Keratinocyte (primary cell): ENCODE data around the gene TEKTIP1. TPM values are rescaled to one million over a fixed set of nuclear protein-coding genes. Genes with fewer than 3 reads are reported as not detected.
"Not testable (repeated sequence)": the region's sequence is repeated elsewhere in the genome, so short reads cannot be mapped to it uniquely, and the experiment has no call there.

Source experiments
- DNase-seq: peaks from one replicate; pipeline ENCODE4 v3.0.0-alpha.2; 2011; ENCODE audit warnings: low read depth, missing footprints, low spot score
- FAIRE-seq: peaks from 2 replicates; lab custom pipeline; 2011; peaks lifted over from hg19 to GRCh38; lab: Jason Lieb, UNC
- H2AFZ ChIP-seq: 2 replicates; pipeline ENCODE4 v1.6.0; 2012; ENCODE audit warnings: low read length, control low read depth, inconsistent platforms; ENCODE audit not compliant: control insufficient read depth
- H3K27ac ChIP-seq: 2 replicates; pipeline ENCODE4 v1.5.1; 2011; ENCODE audit warnings: low read length; ENCODE audit not compliant: control insufficient read depth, insufficient read depth
- H3K27me3 ChIP-seq: 3 replicates; pipeline ENCODE4 v1.6.0; 2011; ENCODE audit warnings: low read length; ENCODE audit not compliant: control insufficient read depth, insufficient read depth; ENCODE audit errors: extremely low read depth
- H3K36me3 ChIP-seq, 2 experiments: 2 replicates in 1 of 2; 3 replicates in 1 of 2; pipeline ENCODE4 v1.5.1; 2011; ENCODE audit warnings: low read length in 2 of 2, mild to moderate bottlenecking in 1 of 2; ENCODE audit not compliant: control insufficient read depth in 2 of 2, insufficient read depth in 2 of 2; ENCODE audit errors: extremely low read depth in 1 of 2
- H3K4me1 ChIP-seq: 3 replicates; pipeline ENCODE4 v1.5.1; 2011; ENCODE audit warnings: low read length; ENCODE audit not compliant: control insufficient read depth, insufficient read depth; ENCODE audit errors: extremely low read depth
- H3K4me2 ChIP-seq: 3 replicates; pipeline ENCODE4 v1.6.0; 2011; ENCODE audit warnings: low read depth, low read length; ENCODE audit not compliant: control insufficient read depth, insufficient read depth; ENCODE audit errors: extremely low read depth
- H3K4me3 ChIP-seq, 3 experiments: fragments of 200-600 bp in 1 of 3; sonication (generic) in 1 of 3; 2 replicates in 2 of 3; 3 replicates in 1 of 3; pipeline ENCODE4 v1.5.1; 2011 to 2016; ENCODE audit warnings: low read length in 3 of 3, mild to moderate bottlenecking in 3 of 3, control low read depth in 2 of 3, inconsistent platforms in 1 of 3, low read depth in 1 of 3, mixed read lengths in 1 of 3, mixed run types in 1 of 3, moderate library complexity in 1 of 3; ENCODE audit not compliant: control insufficient read depth in 2 of 3, insufficient read depth in 2 of 3; ENCODE audit errors: extremely low read depth in 1 of 3
- H3K79me2 ChIP-seq: 2 replicates; pipeline ENCODE4 v1.6.0; 2012; ENCODE audit warnings: low read length; ENCODE audit not compliant: control insufficient read depth, insufficient read depth
- H3K9ac ChIP-seq: 3 replicates; pipeline ENCODE4 v1.6.0; 2011; ENCODE audit warnings: low read length; ENCODE audit not compliant: control insufficient read depth, insufficient read depth; ENCODE audit errors: extremely low read depth
- H3K9me1 ChIP-seq: 3 replicates; pipeline ENCODE4 v1.6.0; 2011; ENCODE audit warnings: low read length; ENCODE audit not compliant: control insufficient read depth, insufficient read depth; ENCODE audit errors: extremely low read depth
- H3K9me3 ChIP-seq: 2 replicates; pipeline ENCODE4 v1.5.1; 2012; ENCODE audit warnings: low read depth, low read length; ENCODE audit not compliant: control insufficient read depth
- H4K20me1 ChIP-seq: 3 replicates; pipeline ENCODE4 v1.6.0; 2011; ENCODE audit warnings: low read length; ENCODE audit not compliant: control insufficient read depth, insufficient read depth; ENCODE audit errors: extremely low read depth
- CTCF ChIP-seq, 3 experiments: IDR thresholded peaks in 1 of 3; conservative IDR thresholded peaks in 1 of 3; optimal IDR thresholded peaks in 1 of 3; 2 replicates in 2 of 3; 3 replicates in 1 of 3; pipeline versions ENCODE3 to v1.5.1; 2011; ENCODE audit warnings: low read length in 3 of 3, mild to moderate bottlenecking in 3 of 3, moderate library complexity in 2 of 3, control low read depth in 1 of 3, inconsistent platforms in 1 of 3; ENCODE audit not compliant: insufficient read depth in 2 of 3; ENCODE audit errors: extremely low read depth in 1 of 3
- EZH2 ChIP-seq: IDR thresholded peaks from one replicate; pipeline ENCODE4 v1.6.1; 2012; ENCODE audit warnings: inconsistent platforms, mild to moderate bottlenecking, low read length, moderate library complexity
- dilution Hi-C: fragments of 300-500 bp; cut with MboI; formaldehyde crosslinking; loops from one replicate; pipeline ENCODE4 v1.7.0; 2020; ENCODE audit warnings: low sequenced_read_pairs; ENCODE audit not compliant: extremely low pct_ligation_motif_present
- polyA plus RNA-seq, 5 experiments: library from polyadenylated mRNA; depleted of rRNA in 3 of 5; stranded (reverse) in 3 of 5; stranded (forward) in 1 of 5; unstranded in 1 of 5; fragments of >200 nt; gene quantifications; 1 replicate in 1 of 5; 2 replicates in 3 of 5; 3 replicates in 1 of 5; pipeline versions ENCODE4 v1.2.1 to v1.2.3, GENCODE V29; 2011 to 2012; ENCODE audit warnings: missing spikeins in 2 of 5, low read depth in 1 of 5, low replicate concordance in 1 of 5

The TEKTIP1 gene
- polyA plus RNA-seq, 1 donor (not counting 4 experiments of a cell fraction or from before 2014, with no cell fraction given) = not detected

DNA sequence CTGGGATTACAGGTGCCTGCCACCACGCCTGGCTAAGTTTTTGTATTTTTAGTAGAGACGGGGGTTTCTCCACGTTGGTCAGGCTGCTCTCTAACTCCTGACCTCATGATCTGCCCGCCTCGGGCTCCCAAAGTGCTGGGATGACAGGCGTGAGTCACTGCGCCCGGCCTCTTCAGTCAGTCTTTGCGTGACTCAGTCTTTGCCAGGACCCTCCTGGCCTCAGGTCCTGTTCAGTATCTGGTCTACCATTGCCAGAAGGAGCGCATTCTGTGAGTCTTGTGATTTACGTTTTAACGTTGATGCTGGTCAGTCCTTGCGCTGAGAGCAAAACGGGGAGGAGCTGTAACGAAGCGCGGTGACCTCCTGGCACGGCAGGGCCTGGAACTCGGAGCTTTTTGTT is 26.2 kb downstream of the TEKTIP1 start:
- H3K9me1 ChIP-seq = no peaks in the 10 kb centered on the region

DNA sequence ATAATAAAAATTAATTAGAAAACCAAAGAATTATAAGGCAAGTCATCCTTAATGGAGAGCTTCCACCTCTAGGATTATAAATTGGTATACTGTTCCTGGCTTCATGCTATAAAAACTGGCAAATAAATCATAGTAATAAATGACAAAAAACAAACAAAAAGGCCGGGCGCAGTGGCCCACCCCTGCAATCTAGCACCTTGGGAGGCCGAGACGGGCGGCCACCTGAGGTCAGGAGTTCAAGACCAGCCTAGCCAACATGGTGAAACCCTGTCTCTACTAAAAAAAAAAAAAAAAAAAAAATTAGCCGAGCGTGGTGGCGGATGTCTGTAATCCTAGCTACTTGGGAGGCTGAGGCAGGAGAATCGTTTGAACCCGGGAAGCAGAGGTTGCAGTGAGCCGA is 31.1 kb downstream of the TEKTIP1 start:
- H3K79me2 ChIP-seq, FAIRE-seq, DNase-seq, H3K27ac ChIP-seq, H3K36me3 ChIP-seq, H2AFZ ChIP-seq, H3K9me3 ChIP-seq, H3K9ac ChIP-seq, H3K9me1 ChIP-seq, H3K4me2 ChIP-seq, H3K4me3 ChIP-seq, H3K27me3 ChIP-seq, H4K20me1 ChIP-seq, dilution Hi-C loops: not testable (repeated sequence)
- H3K4me1 ChIP-seq = peaks cover 12% of the 10 kb centered on the region

More for the DNA sequence above, 26.2 kb downstream of the TEKTIP1 start:
- TF ChIP-seq CTCF (optimal IDR thresholded peaks at IDR 0.05 in 1 of 3, IDR thresholded peaks at IDR 0.05 in 1 of 3, conservative IDR thresholded peaks at IDR 0.05 in 1 of 3; ENCODE audit: extremely low read depth in 1 of 3, insufficient read depth in 2 of 3, low read length in 3 of 3) (no peak), EZH2 (no peak)
- no peak overlapping the region for H3K9ac ChIP-seq
- H3K4me1 ChIP-seq = peaks cover 10% of the 10 kb centered on the region
- H3K4me3 ChIP-seq = no peak overlapping the region
- no peaks in the 10 kb centered on the region for H3K9me3 ChIP-seq
- no peak overlapping the region for H2AFZ ChIP-seq
- H3K27ac ChIP-seq = no peak overlapping the region
- DNase-seq (no peak), FAIRE-seq (no peak)
- H3K4me2 ChIP-seq = no peak overlapping the region
- no peaks in the 10 kb centered on the region for H3K79me2 ChIP-seq
- H3K27me3 ChIP-seq = no peaks in the 10 kb centered on the region
- no peaks in the 10 kb centered on the region for H3K36me3 ChIP-seq
- dilution Hi-C loops = no loop called here
- no peaks in the 10 kb centered on the region for H4K20me1 ChIP-seq

- FAIRE-seq (no peak), DNase-seq (no peak)
Observed at GRCh38 chr19:3570606-3571011, 31.6 kb downstream of the TEKTIP1 start.

More at GRCh38 chr19:3570606-3571011, 31.6 kb downstream of the TEKTIP1 start:
- Histone ChIP-seq H3K4me1 (peaks cover 12% of the 10 kb centered on the region), H3K4me2 (no peak overlapping the region), H3K9me3 (no peaks in the 10 kb centered on the region), H3K9me1 (no peaks in the 10 kb centered on the region), H4K20me1 (no peaks in the 10 kb centered on the region), H3K79me2 (no peaks in the 10 kb centered on the region), H3K4me3 (no peak overlapping the region), H3K36me3 (peaks cover 2 to 3% of the 10 kb centered on the region in 2 experiments), H3K27me3 (no peaks in the 10 kb centered on the region), H3K27ac (no peak overlapping the region), H2AFZ (no peak overlapping the region), H3K9ac (no peak overlapping the region)
- dilution Hi-C loops = no loop called here
- TF ChIP-seq CTCF (optimal IDR thresholded peaks at IDR 0.05 in 1 of 3, IDR thresholded peaks at IDR 0.05 in 1 of 3, conservative IDR thresholded peaks at IDR 0.05 in 1 of 3; ENCODE audit: extremely low read depth in 1 of 3, insufficient read depth in 2 of 3, low read length in 3 of 3) (no peak), EZH2 (no peak)
